NCI-H1436 treated with DMSO at 0.1 percent for 48 hours (cell line): ENCODE results near the gene FUT9.

ENCODE experiments used
- DNase-seq: peaks from one replicate; lab custom pipeline; 2025; lab: John Stamatoyannopoulos, UW

The FUT9 gene

DNA sequence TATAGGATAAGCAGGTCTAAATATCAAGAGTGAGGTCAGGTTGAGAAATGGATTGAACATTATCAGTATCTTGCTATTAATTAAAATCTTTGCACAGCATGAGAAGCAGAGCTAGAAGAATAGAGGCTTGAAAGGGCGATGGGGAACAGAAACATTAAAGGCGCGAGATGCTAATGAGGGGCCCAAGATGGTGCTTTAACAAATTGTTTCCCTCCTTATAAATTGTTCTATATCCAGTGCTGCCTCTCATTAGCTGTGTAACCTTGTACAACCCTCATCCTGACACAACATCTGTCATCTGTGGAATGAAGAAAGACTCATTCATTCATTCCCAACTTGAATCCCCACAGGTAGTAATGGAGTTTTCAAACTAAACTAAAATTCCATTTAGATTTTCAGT is 57.8 kb downstream of the FUT9 start:
- DNase-seq = no peak

DNA sequence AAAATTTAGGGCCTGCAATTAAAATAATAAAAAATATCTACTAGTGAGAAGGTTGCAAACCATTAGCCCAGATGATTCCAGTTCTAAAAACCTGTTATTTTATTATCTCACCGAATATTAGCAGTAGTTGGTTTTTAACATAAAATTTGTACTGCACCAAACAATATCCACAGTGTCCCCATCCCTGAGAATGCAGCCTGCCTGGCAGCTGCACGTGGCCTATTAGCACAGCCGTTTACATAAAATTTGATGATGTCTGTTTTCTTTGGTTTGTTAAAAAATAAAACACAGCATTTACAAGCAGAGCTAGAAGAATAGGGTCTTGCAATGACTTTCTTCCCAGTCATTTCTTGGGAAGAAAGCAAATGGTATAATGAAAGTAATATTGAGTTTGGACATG is 58.2 kb downstream of the FUT9 start:
- no peak for DNase-seq

DNA sequence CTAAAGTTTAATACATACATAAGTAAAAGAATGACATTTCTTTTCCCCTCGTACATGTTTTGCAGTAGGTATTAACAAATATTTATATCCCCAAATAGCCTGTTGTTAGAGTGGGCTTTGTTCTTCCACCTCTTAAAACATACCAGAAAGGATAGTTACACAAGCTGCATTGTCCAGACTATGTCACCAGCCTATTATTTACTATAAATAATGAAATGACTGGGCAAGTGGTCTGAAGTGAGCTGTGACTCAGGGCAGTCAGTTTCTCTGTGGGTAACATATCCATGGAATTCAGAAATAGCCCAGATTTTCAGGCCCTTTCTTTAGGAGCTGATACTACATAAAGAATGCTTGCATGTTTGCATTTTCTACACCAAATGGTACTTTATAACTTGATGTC is 60.1 kb downstream of the FUT9 start:
- no peak for DNase-seq

GRCh38 chr6:96086745-96087144 is 71.0 kb downstream of the FUT9 start:
- no peak for DNase-seq

GRCh38 chr6:96089173-96089572 is 73.4 kb downstream of the FUT9 start:
- DNase-seq = no peak

DNA sequence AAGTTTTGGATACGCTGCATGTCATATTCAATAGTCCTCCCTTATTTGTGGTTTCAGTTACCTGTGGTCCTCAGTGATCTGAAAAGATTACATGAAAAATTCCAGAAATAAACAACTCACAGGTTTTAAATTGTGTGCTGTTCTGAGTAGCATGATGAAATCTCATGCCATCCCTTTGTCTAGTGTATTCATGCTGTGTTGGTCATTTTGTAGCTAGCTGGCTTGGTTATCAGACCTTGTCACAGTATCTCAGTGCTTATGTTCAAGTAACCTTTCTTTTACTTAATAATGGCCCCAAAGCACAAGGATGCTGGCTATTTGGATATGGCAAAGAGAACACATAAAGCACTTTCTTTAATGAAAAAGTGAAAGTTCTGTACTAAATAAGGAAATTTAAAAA is 78.3 kb downstream of the FUT9 start:
- DNase-seq = no peak

DNA sequence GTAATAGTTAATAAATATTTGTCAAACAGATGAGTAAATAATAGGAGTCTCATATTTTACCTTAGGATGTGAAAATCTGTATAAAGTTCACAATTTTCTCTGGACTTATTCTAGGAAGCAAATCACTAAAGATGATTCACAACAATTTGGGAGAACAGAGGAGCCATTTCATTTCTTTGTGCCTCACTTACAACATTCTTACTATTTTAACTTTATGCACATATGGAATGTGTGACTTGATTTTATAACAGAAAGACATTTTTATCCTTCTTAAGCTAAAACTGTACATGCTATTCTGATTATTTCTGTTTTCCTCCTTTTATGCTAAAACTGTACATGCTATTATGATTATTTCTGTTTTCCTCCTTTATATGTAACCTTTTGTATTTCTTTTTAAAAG is 83.3 kb downstream of the FUT9 start:
- no peak for DNase-seq

DNA sequence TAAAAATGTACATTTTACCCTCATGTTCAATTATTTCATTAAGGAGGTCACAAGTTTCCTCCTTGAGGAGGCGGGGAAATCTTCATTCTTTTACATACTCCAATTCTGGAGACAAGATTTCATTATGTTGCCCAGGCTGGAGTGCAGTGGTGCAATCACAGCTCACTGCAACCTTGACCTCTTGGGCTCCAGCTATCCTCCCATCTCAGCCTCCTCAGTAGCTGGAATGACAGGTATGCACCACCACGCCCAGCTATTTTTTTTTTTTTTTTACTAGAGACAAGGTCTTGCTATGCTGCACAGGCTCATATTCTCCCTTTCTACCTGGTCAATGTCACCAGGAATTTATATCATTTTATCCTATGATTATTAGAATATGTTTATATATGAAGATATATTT is 85.8 kb downstream of the FUT9 start:
- DNase-seq = no peak

GRCh38 chr6:96104910-96105309 is 89.1 kb downstream of the FUT9 start:
- no peak for DNase-seq

DNA sequence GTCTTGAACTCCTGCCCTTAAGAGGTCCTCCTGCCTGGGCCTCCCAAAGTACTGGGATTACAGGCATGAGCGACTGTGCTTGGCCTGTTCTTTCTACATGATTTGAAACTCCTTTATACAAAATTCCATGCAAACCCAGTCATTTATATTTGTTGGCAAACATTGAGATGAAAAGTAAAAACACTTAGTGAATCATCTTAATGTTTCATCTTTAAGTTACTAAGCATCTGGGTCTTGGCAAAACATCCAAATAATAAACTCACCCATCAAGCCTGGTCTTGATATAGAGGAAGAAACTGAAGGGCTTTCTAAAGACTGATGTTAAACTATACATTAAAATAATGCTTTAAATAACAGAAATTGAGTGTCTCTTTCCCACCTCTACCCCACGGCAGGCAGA is 95.1 kb downstream of the FUT9 start:
- no peak for DNase-seq

DNA sequence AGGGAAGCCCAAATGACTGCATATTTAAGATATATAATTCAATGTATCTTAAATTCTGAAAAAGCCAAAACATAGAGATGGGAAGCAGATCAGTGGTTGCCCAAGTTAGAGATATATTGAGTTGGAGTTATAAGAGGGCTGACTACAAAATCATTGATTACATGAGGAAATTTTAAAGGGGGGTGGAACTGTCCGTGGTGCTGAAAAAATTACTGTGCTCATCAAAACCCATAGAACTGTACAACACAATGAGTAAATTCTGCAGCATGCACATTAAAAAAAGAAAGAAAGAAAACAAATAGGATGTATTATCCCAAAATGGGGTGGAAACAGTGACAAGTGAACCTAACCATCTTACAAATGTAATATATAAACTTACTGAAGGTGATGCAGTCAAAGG is 100.9 kb downstream of the FUT9 start:
- no peak for DNase-seq

DNA sequence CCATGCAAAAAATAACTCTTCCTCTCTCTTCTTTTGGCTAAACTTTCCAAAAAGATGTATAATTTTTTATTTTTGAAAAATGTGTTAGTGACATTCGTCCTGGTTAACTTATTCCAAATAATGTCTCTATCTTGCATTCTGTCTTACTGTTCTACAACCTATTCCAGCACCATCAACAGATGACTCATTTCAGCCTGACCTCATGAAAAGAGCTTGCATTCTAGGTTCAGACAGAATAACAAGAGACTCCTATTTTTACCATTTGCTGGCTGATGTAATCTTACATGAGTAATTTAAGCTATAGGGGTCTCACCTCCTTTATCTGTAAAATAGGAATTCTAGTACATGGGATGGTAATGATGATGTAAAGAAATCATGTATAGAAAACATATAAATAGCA is 109.0 kb downstream of the FUT9 start:
- no peak for DNase-seq

- DNase-seq = no peak
These were observed 122.6 kb downstream of the FUT9 start for GRCh38 chr6:96138406-96138805.

GRCh38 chr6:96142142-96142541 is 126.4 kb downstream of the FUT9 start:
- no peak for DNase-seq

GRCh38 chr6:96150431-96150830 is 134.7 kb downstream of the FUT9 start:
- DNase-seq = no peak

DNA sequence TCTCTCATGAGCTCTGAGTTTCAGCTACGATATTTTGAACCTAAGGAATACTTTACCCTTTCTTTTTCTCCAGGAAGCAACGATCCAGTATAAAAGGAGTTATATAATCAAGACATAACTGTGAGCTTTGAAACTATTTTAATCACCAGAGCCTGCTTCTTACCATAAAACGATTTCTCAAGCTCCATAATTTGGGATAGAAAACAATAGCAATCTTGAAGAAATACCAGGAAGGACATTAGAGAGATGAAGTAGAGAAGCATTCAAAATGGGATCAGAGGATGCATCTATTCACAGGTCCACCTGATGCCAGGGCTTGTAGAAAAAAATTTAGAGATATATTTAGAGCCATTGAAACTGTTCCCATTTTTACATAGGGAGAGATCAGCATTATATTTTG is 135.9 kb downstream of the FUT9 start:
- no peak for DNase-seq

DNA sequence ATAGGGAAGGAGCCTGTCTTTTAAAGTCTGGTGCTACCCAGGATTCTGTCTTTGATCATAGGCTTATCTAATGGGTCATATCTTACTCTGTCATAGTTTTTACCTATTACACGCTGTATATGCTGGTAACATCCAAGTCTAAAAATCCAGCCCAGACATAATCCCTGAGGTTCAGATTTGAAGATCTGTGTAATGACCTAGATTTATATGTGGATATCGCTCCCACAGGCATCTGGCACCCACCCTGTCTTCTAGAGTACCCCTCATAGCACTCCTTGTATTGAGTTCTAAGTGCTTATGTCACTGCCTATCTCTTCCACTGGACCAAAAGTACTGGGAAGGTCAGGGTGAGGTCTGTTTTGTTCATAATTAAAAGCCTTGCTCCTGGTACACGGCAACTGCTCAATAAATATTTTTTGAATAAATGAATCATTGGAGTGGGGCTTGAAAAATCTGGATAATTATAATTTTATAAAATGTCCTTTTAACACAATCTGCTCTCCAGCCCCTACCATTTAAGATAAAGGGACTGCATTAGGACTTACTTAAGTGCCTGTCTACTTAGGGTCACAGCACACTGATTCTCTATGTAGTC is 136.4 kb downstream of the FUT9 start:
- DNase-seq = no peak

DNA sequence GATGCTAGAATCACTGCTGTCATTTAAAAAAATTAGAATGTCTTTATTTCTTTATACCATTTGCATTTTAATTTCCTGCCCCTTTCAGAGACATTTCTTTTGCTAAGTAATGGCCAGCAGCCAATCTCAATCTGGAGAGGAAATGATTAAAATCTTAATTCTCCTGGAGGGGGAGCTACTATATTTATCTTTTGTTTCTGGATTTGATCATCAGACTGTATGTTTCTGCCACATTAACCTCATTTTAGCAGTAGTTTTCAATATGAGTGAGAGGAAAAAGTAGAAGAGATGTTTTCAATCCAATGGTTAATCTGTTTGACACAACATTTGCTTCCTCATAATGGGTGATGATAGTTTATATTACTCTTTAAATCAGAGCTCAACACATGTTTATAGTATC is 138.0 kb downstream of the FUT9 start:
- DNase-seq = no peak

DNA sequence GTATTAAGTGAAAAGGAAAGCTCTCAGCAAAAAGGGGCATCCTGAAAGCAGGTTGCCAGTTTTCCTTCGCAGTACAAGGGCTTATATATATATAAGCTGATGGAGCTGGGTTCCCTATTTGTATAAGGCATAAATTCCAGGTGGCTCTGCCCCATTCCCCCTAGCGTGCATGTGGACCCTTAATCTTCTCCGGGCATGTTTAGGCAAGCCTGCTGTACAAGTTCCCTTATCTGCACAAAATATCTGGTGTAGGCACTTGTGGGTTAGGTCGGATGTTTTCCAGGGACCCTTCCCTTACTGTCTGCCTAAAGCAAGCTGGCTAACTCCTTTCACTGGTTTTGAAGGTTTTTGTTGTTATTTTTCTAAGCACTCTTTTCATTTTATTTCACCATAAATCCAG is 140.7 kb downstream of the FUT9 start:
- DNase-seq = no peak

DNA sequence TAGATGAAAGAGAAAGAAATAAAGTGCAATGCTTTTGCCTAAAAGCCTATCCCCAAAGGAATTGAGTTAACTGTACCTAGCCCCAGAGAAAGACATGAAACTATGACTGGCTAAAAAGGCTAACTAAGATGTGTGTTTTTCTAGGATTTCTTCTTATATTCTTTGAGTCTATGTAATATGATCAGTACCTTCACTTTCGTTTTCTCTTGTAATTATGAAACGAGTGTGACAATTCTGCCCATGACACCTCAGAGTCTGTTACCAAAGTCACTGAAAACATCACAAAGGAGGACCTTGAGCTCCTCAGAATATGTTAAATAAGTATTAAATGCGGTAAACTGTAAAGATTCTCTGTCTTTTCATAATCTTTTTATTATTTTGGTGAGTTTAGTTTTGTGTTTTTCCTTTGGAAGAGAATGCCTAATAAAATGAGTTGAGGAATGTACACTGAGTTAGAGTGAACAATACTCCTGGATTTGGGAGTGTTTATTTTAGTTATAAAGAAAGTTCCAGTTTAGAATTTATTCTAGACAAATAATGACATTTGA is 141.3 kb downstream of the FUT9 start:
- no peak for DNase-seq

- no peak for DNase-seq
These were observed 146.9 kb downstream of the FUT9 start for GRCh38 chr6:96162711-96163120.

DNA sequence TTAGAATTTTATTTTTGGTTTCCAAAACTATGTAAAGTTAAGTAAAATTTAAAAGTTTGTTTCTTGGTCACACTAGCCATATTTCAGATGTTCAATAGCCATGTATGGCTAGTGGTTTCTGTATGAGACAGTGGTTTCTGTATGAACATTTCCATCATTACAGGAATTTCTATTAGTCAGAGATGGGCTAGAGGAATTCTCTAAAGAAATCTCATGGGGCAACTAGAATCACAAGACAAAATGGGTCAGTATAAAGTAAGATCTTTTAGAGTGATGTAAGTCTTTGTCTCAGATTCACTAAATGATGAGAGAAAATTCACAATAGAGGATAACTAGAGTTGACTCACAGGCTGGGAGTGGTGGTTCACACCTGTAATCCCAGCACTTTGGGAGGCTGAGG is 149.0 kb downstream of the FUT9 start:
- no peak for DNase-seq

DNA sequence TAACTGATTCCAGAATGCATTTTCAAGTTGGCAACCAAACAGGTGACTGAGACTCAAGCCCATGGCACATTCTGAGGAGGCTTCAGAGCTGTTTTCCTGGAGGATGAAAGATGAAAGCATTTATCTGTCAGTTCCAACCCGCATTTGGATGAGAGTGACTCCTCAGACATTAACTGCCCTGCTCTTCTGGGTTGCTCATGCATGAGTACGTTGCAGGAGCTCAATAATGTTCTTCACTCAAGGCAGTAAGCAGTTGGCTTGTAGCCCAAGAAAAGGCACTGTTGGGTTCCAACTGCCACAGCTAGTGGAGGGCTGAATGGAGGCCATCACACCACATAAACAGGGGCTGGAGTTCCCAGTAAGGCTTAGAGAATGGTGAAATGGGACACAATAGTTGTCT is 155.3 kb downstream of the FUT9 start:
- no peak for DNase-seq

- no peak for DNase-seq
These were observed 169.0 kb downstream of the FUT9 start for GRCh38 chr6:96184798-96185197.

- DNase-seq = no peak
These were observed 170.3 kb downstream of the FUT9 start for GRCh38 chr6:96186094-96186493.
